ENCODE measurements around the gene CCL19.

DNA sequence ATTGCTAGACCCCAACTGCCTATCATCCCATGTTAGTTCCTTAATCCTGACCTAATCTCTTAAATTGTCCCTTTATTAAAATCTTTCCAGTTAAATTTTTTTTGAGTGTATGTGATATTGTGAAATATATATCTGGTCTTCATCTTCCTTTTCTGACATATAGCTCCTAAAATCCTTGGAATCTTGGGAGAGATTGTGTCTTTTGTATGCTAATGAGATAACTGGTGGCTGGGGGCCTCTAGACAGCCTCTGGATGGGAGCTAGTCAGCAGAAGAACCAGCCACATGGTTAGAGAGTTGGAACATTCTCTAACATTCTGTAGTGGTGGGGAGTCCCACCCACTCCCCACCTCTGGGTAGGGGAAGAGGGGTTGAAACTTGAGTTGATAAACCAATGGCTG, 3.7 kb upstream of the CCL19 start:
- no peak for TF ChIP-seq POLR2A (IDR thresholded peaks at IDR 0.05)
- TF ChIP-seq, protein P1, sequence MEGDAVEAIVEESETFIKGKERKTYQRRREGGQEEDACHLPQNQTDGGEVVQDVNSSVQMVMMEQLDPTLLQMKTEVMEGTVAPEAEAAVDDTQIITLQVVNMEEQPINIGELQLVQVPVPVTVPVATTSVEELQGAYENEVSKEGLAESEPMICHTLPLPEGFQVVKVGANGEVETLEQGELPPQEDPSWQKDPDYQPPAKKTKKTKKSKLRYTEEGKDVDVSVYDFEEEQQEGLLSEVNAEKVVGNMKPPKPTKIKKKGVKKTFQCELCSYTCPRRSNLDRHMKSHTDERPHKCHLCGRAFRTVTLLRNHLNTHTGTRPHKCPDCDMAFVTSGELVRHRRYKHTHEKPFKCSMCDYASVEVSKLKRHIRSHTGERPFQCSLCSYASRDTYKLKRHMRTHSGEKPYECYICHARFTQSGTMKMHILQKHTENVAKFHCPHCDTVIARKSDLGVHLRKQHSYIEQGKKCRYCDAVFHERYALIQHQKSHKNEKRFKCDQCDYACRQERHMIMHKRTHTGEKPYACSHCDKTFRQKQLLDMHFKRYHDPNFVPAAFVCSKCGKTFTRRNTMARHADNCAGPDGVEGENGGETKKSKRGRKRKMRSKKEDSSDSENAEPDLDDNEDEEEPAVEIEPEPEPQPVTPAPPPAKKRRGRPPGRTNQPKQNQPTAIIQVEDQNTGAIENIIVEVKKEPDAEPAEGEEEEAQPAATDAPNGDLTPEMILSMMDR (IDR thresholded peaks at IDR 0.05), result no peak
- no peak for TF ChIP-seq POLR2AphosphoS5 (IDR thresholded peaks at IDR 0.05)

Measured in gastroesophageal sphincter (tissue), 3 donors.